ENCODE measurements around the gene PIK3C3. TPM values are rescaled to one million over a fixed set of nuclear protein-coding genes. Genes with fewer than 3 reads are reported as not detected.

Gene PIK3C3
- total RNA-seq, 1 experiment from 2014 or later = 50.8 TPM

DNA sequence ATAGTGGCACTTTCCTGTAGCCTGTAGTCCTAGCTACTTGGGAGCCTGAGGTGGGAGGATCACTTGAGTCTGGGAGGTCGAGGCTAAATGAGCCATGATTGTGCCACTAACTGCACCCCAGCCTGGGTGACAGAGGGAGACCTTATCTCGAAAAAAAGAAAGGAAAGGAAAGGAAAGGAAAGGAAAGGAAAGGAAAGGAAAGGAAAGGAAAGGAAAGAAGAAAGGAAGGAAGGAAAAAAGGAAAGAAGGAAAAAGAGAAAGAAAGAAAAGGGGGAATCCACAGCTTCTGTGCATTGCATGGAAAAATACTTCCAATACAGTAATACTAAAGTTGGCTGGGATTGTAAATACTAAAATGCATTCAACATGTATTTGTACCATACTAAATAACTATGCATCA is 12.8 kb upstream of the PIK3C3 start:
- BruUV-seq (replicated peaks) = no TSS peak
- ChIA-PET CTCF (no interaction called here), POLR2A (ENCODE audit: low non-redundant PET) (no interaction called here)
- intact Hi-C loops (cut with micrococcal nuclease; ENCODE audit: unreplicated experiment) = no loop called here
- DNase-seq (ENCODE audit: low spot score) = no peak
- no peak for TF ChIP-seq EZH2 (IDR thresholded peaks at IDR 0.05; ENCODE audit: borderline replicate concordance, low read depth, low read length, poor library complexity, severe bottlenecking)
- TF ChIP-seq, protein P1, sequence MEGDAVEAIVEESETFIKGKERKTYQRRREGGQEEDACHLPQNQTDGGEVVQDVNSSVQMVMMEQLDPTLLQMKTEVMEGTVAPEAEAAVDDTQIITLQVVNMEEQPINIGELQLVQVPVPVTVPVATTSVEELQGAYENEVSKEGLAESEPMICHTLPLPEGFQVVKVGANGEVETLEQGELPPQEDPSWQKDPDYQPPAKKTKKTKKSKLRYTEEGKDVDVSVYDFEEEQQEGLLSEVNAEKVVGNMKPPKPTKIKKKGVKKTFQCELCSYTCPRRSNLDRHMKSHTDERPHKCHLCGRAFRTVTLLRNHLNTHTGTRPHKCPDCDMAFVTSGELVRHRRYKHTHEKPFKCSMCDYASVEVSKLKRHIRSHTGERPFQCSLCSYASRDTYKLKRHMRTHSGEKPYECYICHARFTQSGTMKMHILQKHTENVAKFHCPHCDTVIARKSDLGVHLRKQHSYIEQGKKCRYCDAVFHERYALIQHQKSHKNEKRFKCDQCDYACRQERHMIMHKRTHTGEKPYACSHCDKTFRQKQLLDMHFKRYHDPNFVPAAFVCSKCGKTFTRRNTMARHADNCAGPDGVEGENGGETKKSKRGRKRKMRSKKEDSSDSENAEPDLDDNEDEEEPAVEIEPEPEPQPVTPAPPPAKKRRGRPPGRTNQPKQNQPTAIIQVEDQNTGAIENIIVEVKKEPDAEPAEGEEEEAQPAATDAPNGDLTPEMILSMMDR (conservative IDR thresholded peaks at IDR 0.05; ENCODE audit: low read depth, low read length) = no peak
- Histone ChIP-seq H3K36me3 (ENCODE audit: insufficient read depth, low read length, poor library complexity, severe bottlenecking) (no peaks in the 10 kb centered on the region), H3K27me3 (replicated peaks; ENCODE audit: insufficient read depth, low read depth, low read length, poor library complexity) (no peaks in the 10 kb centered on the region), H3K4me1 (ENCODE audit: insufficient read depth, low read length, poor library complexity, severe bottlenecking) (peaks cover 18% of the 10 kb centered on the region), H3K4me3 (ENCODE audit: low read depth, low read length, poor library complexity, severe bottlenecking) (no peak overlapping the region), H3K9me3 (ENCODE audit: low read depth, low read length, poor library complexity, severe bottlenecking) (no peaks in the 10 kb centered on the region), H3K27ac (ENCODE audit: low read depth, low read length, poor library complexity, severe bottlenecking) (no peak overlapping the region)

DNA sequence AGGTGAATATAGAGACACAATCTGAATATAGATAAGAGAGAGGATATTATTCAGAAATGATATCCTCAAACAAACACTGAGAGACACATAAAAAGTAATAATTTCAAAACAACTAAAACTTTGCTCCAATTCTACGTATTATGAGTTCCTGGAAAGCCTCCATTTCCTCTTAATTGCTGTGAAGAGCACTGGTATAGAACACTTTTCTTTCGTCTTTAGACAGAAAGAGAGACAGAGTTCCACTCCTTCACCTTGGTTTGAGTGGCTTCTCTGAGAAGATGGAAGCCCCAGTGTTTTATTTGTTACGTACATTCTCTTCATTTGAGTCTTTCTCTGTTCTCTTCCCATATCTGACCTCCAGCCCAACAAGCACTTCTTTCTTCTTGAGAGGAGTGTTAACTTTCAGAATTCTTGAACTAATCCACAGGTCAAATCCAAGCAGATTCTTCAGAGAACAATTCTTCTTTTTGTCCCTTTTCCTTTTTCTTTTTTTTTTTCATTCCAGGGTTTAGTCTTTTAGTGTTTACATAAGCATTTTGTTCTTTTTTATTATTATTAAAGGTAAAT is 6.4 kb upstream of the PIK3C3 start:
- Histone ChIP-seq H3K36me3 (ENCODE audit: insufficient read depth, low read length, poor library complexity, severe bottlenecking) (no peaks in the 10 kb centered on the region), H3K27me3 (replicated peaks; ENCODE audit: insufficient read depth, low read depth, low read length, poor library complexity) (no peaks in the 10 kb centered on the region), H3K4me3 (ENCODE audit: low read depth, low read length, poor library complexity, severe bottlenecking) (no peak overlapping the region), H3K27ac (ENCODE audit: low read depth, low read length, poor library complexity, severe bottlenecking) (no peak overlapping the region), H3K4me1 (ENCODE audit: insufficient read depth, low read length, poor library complexity, severe bottlenecking) (no peaks in the 10 kb centered on the region), H3K9me3 (ENCODE audit: low read depth, low read length, poor library complexity, severe bottlenecking) (no peaks in the 10 kb centered on the region)
- BruUV-seq (replicated peaks) = no TSS peak
- ChIA-PET POLR2A (ENCODE audit: low non-redundant PET) (no interaction called here), CTCF (no interaction called here)
- no peak for DNase-seq (ENCODE audit: low spot score)
- intact Hi-C loops (cut with micrococcal nuclease; ENCODE audit: unreplicated experiment) = no loop called here
- TF ChIP-seq, protein P1 (conservative IDR thresholded peaks at IDR 0.05; ENCODE audit: low read depth, low read length) = no peak
- no peak for TF ChIP-seq EZH2 (IDR thresholded peaks at IDR 0.05; ENCODE audit: borderline replicate concordance, low read depth, low read length, poor library complexity, severe bottlenecking)

DNA sequence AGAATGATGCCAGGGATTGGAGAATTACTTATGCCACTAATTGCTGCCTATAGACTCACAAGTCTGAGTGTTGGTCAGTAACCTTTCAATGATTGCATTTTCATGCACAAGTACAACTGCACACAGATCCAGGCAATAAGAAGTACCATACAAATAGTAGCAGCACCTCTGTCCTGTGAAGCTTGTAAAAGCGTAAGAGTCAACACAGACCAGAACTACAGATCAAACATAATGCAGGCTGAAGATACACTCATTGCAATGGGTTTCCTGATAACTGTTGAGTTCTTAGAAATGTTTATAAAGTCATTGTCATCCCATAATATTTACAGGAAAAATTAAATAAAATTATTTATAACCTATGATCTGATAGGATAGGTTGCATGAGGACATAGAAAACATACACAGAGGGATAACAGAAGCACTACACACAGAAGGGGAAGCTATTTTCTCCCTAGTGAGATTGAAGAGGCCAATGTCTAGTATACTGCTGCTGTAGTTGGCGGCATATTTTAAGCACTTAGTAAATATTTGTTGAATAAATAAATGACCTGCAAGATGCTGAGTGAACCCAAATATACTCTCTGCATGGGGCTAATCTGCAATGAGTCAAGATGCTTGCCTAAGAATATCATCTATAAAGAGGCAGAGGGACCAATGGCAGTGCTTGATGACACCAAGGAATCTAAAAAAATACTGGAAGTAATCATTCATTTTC is 5.7 kb upstream of the PIK3C3 start:
- ChIA-PET CTCF (no interaction called here), POLR2A (ENCODE audit: low non-redundant PET) (no interaction called here)
- BruUV-seq (replicated peaks) = no TSS peak
- H3K27ac ChIP-seq (ENCODE audit: low read depth, low read length, poor library complexity, severe bottlenecking) = no peak overlapping the region
- no peaks in the 10 kb centered on the region for H3K9me3 ChIP-seq (ENCODE audit: low read depth, low read length, poor library complexity, severe bottlenecking)
- TF ChIP-seq, protein P1 (conservative IDR thresholded peaks at IDR 0.05; ENCODE audit: low read depth, low read length) = no peak
- TF ChIP-seq EZH2 (IDR thresholded peaks at IDR 0.05; ENCODE audit: borderline replicate concordance, low read depth, low read length, poor library complexity, severe bottlenecking) = no peak
- intact Hi-C loops (cut with micrococcal nuclease; ENCODE audit: unreplicated experiment) = no loop called here
- no peaks in the 10 kb centered on the region for H3K27me3 ChIP-seq (replicated peaks; ENCODE audit: insufficient read depth, low read depth, low read length, poor library complexity)
- no peaks in the 10 kb centered on the region for H3K36me3 ChIP-seq (ENCODE audit: insufficient read depth, low read length, poor library complexity, severe bottlenecking)
- H3K4me1 ChIP-seq (ENCODE audit: insufficient read depth, low read length, poor library complexity, severe bottlenecking) = no peaks in the 10 kb centered on the region
- no peak overlapping the region for H3K4me3 ChIP-seq (ENCODE audit: low read depth, low read length, poor library complexity, severe bottlenecking)
- DNase-seq (ENCODE audit: low spot score) = no peak

Measured in A673 (cell line).